Activated CD4-positive, alpha-beta T cell treated with anti-CD3 and anti-CD28 coated beads for 36 hours (primary cell): ENCODE results near the gene CRIP2. TPM values are rescaled to one million over a fixed set of nuclear protein-coding genes. Genes with fewer than 3 reads are reported as not detected.

ENCODE experiments used
- ATAC-seq: fragments of 200-7000 bp; cut with Tn5 transposase; one replicate; pipeline ENCODE4 v1.10.0; 2021; ENCODE audit warnings: mild to moderate bottlenecking, moderate library complexity
- CTCF ChIA-PET: fragments of 350-600 bp; sonication (Branson Sonifier 250); formaldehyde crosslinking; loops from one replicate; lab custom pipeline; 2021; ENCODE audit warnings: antibody characterized with exemption; lab: Charles Lee
- POLR2A ChIA-PET: fragments of 350-600 bp; sonication (Branson Sonifier 250); formaldehyde crosslinking; loops from one replicate; lab custom pipeline; 2021; ENCODE audit warnings: antibody characterized with exemption, inconsistent platforms; lab: Charles Lee
- DNase-seq: peaks from one replicate; pipeline ENCODE4 v3.0.0-alpha.2; 2020
- H3K27ac Mint-ChIP-seq: one replicate; pipeline ENCODE4 v1.8.0; 2021; ENCODE audit warnings: mixed read lengths
- H3K27me3 Mint-ChIP-seq: one replicate; pipeline ENCODE4 v1.8.0; 2021; ENCODE audit warnings: mixed read lengths
- H3K36me3 Mint-ChIP-seq: one replicate; pipeline ENCODE4 v1.8.0; 2021; ENCODE audit warnings: low read depth, mixed read lengths
- H3K4me1 Mint-ChIP-seq: one replicate; pipeline ENCODE4 v1.8.0; 2021; ENCODE audit warnings: mixed read lengths
- H3K4me3 Mint-ChIP-seq: one replicate; pipeline ENCODE4 v1.8.0; 2021; ENCODE audit warnings: mild to moderate bottlenecking, moderate library complexity, mixed read lengths
- H3K9me3 Mint-ChIP-seq: one replicate; pipeline ENCODE4 v1.8.0; 2021; ENCODE audit warnings: low read depth, mixed read lengths
- intact Hi-C, 2 experiments: fragments of 100-400 bp; cut with DNase I in 1 of 2; cut with micrococcal nuclease in 1 of 2; formaldehyde crosslinking; loops; one replicate each; pipeline versions ENCODE4 v1.14.2 to v1.15.1; 2022 to 2024; cut with DNase I, micrococcal nuclease
- total RNA-seq, 2 experiments: library from RNA; stranded (reverse); gene quantifications; one replicate each; pipeline ENCODE4 v1.2.3, GENCODE V29; 2021

Gene CRIP2
- total RNA-seq, 2 experiments from 2014 or later = 1.1 to 1.2 TPM

DNA sequence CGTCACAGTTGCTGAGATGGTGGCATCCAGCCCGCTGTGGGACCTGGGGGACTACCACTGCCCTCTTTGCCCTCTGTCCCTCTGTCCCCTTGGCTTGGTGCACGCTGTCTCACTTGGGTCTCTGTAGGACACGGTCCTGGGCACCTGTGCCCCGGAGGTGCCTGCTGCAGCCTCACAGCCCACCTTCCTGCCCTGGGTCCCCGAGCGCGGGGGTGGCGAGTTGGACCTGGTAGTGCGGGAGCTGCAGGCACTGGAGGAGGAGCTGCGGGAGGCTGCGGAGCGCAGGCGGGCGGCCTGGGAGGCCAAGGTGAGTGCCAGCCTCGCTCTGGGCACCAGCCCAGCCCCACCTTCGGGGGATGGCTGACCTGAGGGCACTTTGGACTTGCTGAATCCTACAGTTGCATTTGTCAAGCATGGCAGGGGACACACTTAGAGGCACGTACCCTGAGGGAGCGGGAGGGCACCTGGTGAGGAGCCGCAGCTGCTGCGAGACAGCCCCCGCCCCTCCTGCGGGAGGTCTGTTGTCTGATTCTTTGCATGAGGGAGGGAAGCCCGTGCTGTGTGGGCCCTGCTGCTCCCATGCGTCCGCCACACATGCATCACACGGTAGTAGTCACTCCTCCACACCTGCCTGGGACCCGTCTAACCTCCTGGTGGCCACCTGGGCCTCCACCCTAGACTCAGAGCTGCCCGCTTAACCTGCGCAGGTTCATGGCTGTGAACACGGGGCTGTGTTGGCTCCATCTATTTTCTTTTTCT is 23.2 kb downstream of the CRIP2 start:
- H3K4me3 Mint-ChIP-seq = no peak overlapping the region
- no peaks in the 10 kb centered on the region for H3K9me3 Mint-ChIP-seq
- no peak for DNase-seq
- H3K27me3 Mint-ChIP-seq = no peaks in the 10 kb centered on the region
- intact Hi-C loops = no loop called here
- POLR2A ChIA-PET = no interaction called here
- peaks cover 3% of the 10 kb centered on the region for H3K36me3 Mint-ChIP-seq
- H3K27ac Mint-ChIP-seq = no peak overlapping the region
- ATAC-seq = no peak
- CTCF ChIA-PET = no interaction called here
- H3K4me1 Mint-ChIP-seq = no peaks in the 10 kb centered on the region

- H3K27me3 Mint-ChIP-seq = no peaks in the 10 kb centered on the region
- no peak overlapping the region for H3K27ac Mint-ChIP-seq
- POLR2A ChIA-PET = no interaction called here
- H3K4me3 Mint-ChIP-seq = no peak overlapping the region
- H3K36me3 Mint-ChIP-seq = no peaks in the 10 kb centered on the region
- no peaks in the 10 kb centered on the region for H3K9me3 Mint-ChIP-seq
- CTCF ChIA-PET = no interaction called here
- ATAC-seq (no peak), DNase-seq (no peak)
- intact Hi-C loops = no loop called here
- H3K4me1 Mint-ChIP-seq = no peaks in the 10 kb centered on the region
These were observed 24.0 kb downstream of the CRIP2 start for GRCh38 chr14:105498430-105499255.

GRCh38 chr14:105499256-105500035 is 24.8 kb downstream of the CRIP2 start:
- H3K9me3 Mint-ChIP-seq = no peaks in the 10 kb centered on the region
- ChIA-PET POLR2A (no interaction called here), CTCF (no interaction called here)
- H3K36me3 Mint-ChIP-seq = no peaks in the 10 kb centered on the region
- DNase-seq (no peak), ATAC-seq (no peak)
- H3K4me1 Mint-ChIP-seq = no peaks in the 10 kb centered on the region
- intact Hi-C loops = no loop called here
- H3K4me3 Mint-ChIP-seq = no peak overlapping the region
- H3K27me3 Mint-ChIP-seq = no peaks in the 10 kb centered on the region
- H3K27ac Mint-ChIP-seq = no peak overlapping the region

- H3K9me3 Mint-ChIP-seq = no peaks in the 10 kb centered on the region
- H3K4me1 Mint-ChIP-seq = no peaks in the 10 kb centered on the region
- H3K27ac Mint-ChIP-seq = no peak overlapping the region
- ChIA-PET POLR2A (no interaction called here), CTCF (no interaction called here)
- intact Hi-C loops = no loop called here
- DNase-seq (no peak), ATAC-seq (no peak)
- H3K36me3 Mint-ChIP-seq = no peaks in the 10 kb centered on the region
- no peaks in the 10 kb centered on the region for H3K27me3 Mint-ChIP-seq
- H3K4me3 Mint-ChIP-seq = no peak overlapping the region
These were observed 25.6 kb downstream of the CRIP2 start for GRCh38 chr14:105500036-105500725.

DNA sequence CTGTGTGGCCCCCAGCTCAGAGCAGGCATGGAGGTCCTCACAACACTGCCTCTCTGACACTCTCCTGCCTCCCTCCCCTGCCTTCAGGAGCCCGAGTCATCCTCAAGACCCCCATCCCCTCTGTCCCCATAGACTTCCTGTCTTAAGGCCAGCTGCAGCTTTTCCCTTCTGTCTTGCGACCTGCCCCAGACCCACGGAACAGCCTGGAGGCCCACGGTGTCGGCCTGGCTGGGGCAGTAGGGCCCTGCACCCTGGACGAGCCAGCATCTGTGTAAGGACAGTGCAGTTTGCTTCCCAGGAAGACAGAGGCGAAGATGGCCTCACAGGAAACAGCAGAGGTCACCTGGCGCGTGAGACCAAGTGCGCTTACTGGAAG is 26.1 kb downstream of the CRIP2 start:
- CTCF ChIA-PET = no interaction called here
- intact Hi-C loops = no loop called here
- no peaks in the 10 kb centered on the region for H3K9me3 Mint-ChIP-seq
- H3K4me3 Mint-ChIP-seq = no peak overlapping the region
- H3K27ac Mint-ChIP-seq = no peak overlapping the region
- no peaks in the 10 kb centered on the region for H3K4me1 Mint-ChIP-seq
- no peaks in the 10 kb centered on the region for H3K27me3 Mint-ChIP-seq
- ATAC-seq (no peak), DNase-seq (no peak)
- no peaks in the 10 kb centered on the region for H3K36me3 Mint-ChIP-seq
- POLR2A ChIA-PET = no interaction called here

DNA sequence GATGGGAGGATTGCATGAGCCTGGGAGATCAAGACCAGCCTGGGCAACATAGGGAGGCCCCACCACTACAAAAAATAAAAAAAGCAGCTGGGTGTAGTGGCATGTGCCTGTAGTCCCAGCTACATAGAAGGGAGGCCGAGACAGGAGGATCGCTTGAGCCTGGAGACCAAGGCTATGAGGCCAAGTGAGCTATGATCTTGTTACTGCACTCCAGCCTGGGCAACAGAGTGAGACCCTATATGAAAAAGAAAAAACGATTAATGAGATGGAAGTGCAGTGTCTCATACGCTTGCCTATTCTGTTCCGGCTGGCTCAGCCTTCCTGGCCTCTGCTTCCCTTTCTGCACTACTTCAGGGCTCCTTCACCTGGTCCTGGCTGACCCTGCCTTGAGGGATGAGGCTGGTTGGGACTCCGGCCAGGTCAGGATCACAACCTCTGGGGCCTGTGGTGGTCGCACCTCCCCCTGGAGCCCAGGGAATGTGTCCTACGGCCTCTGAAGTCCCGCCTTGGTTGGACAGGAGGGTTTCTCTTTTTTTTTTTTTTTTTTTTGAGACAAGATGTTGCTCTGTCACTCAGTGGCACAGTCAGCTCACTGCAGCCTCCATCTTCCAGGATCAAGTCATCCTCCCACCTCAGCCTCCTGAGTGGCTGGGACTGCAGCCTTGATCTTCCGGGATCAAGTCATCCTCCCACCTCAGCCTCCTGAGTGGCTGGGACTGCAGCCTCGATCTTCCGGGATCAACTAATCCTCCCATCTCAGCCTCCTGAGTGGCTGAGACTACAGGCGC is 27.1 kb downstream of the CRIP2 start:
- no peaks in the 10 kb centered on the region for H3K9me3 Mint-ChIP-seq
- intact Hi-C loops = no loop called here
- ChIA-PET POLR2A (interaction anchor here (0.7 kb wide), 1 partner anchor 1622 kb away, joined by 3 read pairs; no protein-coding TSS in a partner anchor), CTCF (interaction anchor here (0.6 kb wide), 1 partner anchor 8 kb away, joined by 4 read pairs; no protein-coding TSS in a partner anchor)
- ATAC-seq (no peak), DNase-seq (no peak)
- H3K36me3 Mint-ChIP-seq = no peaks in the 10 kb centered on the region
- H3K27ac Mint-ChIP-seq = no peak overlapping the region
- H3K27me3 Mint-ChIP-seq = no peaks in the 10 kb centered on the region
- no peaks in the 10 kb centered on the region for H3K4me1 Mint-ChIP-seq
- no peak overlapping the region for H3K4me3 Mint-ChIP-seq

DNA sequence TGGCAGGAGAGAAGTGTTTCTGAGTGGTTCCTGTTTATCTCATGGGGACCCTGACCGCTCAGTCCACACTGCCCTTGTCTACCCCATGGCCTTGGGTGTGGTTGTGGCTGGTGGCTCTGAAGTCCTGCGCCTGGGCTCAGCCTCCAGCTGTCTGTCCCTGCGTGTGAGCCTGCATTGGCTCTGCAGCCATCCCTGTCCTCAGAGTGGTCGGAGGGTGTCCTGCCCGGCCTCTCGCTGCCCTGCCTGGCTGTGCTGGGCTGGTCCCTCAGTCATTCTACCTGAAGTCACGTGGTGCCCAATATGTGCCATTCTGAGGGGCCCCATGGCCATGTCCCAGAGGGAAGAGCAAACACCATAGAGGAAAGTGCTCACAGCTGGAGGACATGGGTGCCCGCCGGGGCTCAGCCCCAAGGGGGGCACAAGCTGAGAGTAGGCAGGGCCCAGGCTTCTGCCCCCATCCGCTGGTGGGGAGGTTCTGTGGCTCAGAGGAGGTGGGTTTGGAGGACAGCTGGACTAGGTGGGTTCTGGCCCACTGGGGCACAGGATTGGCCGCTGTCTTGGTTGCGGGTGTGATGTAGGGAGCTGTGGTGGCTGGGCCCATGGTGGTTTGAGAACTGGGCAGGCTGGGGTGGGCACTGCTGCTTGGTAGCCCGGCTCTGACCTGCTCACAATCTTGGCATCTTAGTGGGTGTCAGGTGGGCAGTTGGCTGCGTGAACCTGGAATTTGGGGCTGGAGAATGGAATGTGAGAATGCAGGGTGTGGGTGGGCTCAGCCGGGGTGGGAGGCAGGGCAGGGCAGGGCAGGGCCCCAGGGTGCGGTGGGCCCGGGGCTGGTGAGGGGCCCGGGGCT is 28.1 kb downstream of the CRIP2 start:
- no peak for DNase-seq
- ATAC-seq = no peak
- H3K4me3 Mint-ChIP-seq = no peak overlapping the region
- CTCF ChIA-PET = interaction anchor here (0.6 kb wide), 1 partner anchor 7 kb away, joined by 4 read pairs; no protein-coding TSS in a partner anchor
- intact Hi-C loops = no loop called here
- H3K36me3 Mint-ChIP-seq = no peaks in the 10 kb centered on the region
- H3K27me3 Mint-ChIP-seq = peaks cover 2% of the 10 kb centered on the region
- no peak overlapping the region for H3K27ac Mint-ChIP-seq
- H3K4me1 Mint-ChIP-seq = no peaks in the 10 kb centered on the region
- POLR2A ChIA-PET = no interaction called here
- no peaks in the 10 kb centered on the region for H3K9me3 Mint-ChIP-seq

DNA sequence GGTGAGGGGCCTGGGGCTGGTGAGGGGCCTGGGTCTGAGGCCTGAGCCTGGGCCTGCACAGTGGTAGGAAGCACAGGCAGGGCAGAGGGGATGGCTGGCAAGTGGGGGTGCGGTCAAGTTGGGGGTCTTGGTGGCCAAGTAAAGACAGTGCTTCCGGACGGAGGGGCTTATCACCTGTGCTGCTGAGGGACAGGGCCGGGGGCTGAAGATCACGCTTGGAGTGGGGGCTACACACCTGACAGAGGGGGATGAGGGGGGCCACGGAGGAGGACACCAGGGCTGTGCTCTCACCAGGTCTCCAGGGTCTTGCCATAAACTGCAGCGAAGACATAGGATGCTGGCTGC is 28.6 kb downstream of the CRIP2 start:
- no peaks in the 10 kb centered on the region for H3K9me3 Mint-ChIP-seq

DNA sequence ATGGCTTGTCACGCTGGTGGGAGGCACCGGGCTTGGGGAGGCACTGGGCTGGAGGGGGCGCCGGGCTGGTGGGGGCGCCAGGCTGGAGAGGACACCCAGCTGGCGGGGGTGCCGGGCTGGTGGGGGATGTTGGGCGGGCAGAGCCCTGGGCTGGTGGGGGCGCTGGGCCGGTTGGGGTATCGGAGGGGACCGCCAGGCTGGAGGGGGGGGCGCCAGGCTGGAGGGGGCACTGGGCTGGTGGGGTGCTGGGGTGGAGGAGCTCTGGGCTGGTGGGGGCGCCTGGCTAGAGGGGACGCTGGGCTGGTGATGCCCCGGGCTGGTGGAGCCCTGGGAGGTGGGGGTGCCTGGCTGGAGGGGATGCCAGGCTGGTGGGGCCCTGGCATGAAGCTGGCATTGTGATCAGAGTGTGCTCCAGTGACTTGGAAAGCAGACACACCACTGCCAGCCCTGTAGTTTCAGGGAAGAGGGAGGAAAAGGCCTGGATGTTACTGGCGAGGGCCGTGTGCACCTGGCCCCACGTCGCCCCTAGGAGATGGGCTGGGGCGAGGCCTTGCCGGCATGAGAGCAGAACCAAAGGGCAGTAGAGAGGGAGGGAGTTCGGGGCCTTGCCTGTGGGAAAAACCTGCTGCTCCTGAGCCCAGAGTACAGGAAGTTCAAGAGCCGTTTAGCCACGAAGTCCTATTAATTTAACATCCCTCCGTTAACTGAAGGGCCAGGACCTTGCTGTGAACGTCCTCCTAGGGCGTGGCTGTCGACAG is 29.5 kb downstream of the CRIP2 start:
- ChIA-PET CTCF (no interaction called here), POLR2A (no interaction called here)
- Mint-ChIP-seq H3K36me3 (no peaks in the 10 kb centered on the region), H3K27ac (no peak overlapping the region), H3K4me3 (no peak overlapping the region), H3K4me1 (no peaks in the 10 kb centered on the region), H3K27me3 (peaks cover 11% of the 10 kb centered on the region), H3K9me3 (no peaks in the 10 kb centered on the region)
- ATAC-seq (no peak), DNase-seq (no peak)
- intact Hi-C loops = no loop called here

More for the DNA sequence above, 28.6 kb downstream of the CRIP2 start:
- H3K27ac Mint-ChIP-seq = no peak overlapping the region
- H3K4me1 Mint-ChIP-seq = no peaks in the 10 kb centered on the region
- no peaks in the 10 kb centered on the region for H3K36me3 Mint-ChIP-seq
- no peak overlapping the region for H3K4me3 Mint-ChIP-seq
- peaks cover 6% of the 10 kb centered on the region for H3K27me3 Mint-ChIP-seq
- no peak for DNase-seq
- intact Hi-C loops = no loop called here
- ChIA-PET POLR2A (no interaction called here), CTCF (no interaction called here)
- ATAC-seq = no peak
